ENCODE data around the gene ENDOD1. TPM values are rescaled to one million over a fixed set of nuclear protein-coding genes. Genes with fewer than 3 reads are reported as not detected.

ENDOD1 gene
- total RNA-seq, 2 experiments from 2014 or later, result 13.0 to 14.1 TPM

- H3K27ac Mint-ChIP-seq, result no peak overlapping the region
- intact Hi-C loops (cut with micrococcal nuclease), result no loop called here
These were observed 8.2 kb upstream of the ENDOD1 start for GRCh38 chr11:95081412-95081811.

GRCh38 chr11:95082576-95083001 lies 7.1 kb upstream of the ENDOD1 start:
- ATAC-seq (no peak), DNase-seq (no peak)
- ChIA-PET POLR2A (interaction anchor here (1.0 kb wide), 1 partner anchor 9 kb away, joined by 3 read pairs; no protein-coding TSS in a partner anchor), CTCF (interaction anchor here (2.1 to 3.9 kb wide), 3 partner anchors 10 to 15 kb away, joined by 6 to 32 read pairs (median 24); partner anchors contain the start of gene SRSF8)
- no peaks in the 10 kb centered on the region for H3K9me3 Mint-ChIP-seq
- H3K4me1 Mint-ChIP-seq (ENCODE audit: low read depth), result peaks cover 35% of the 10 kb centered on the region
- TF ChIP-seq CTCF (IDR thresholded peaks at IDR 0.05), result no peak
- intact Hi-C loops (cut with micrococcal nuclease), result no loop called here
- H3K4me3 Mint-ChIP-seq, result no peak overlapping the region
- H3K27me3 Mint-ChIP-seq, result no peaks in the 10 kb centered on the region
- H3K36me3 Mint-ChIP-seq (ENCODE audit: low read depth), result no peaks in the 10 kb centered on the region
- H3K27ac Mint-ChIP-seq, result no peak overlapping the region

More at GRCh38 chr11:95081412-95081811, 8.2 kb upstream of the ENDOD1 start:
- no peak for TF ChIP-seq CTCF (IDR thresholded peaks at IDR 0.05)
- H3K9me3 Mint-ChIP-seq, result no peaks in the 10 kb centered on the region
- ChIA-PET CTCF (interaction anchor here (1.3 to 3.2 kb wide), 3 partner anchors 8 to 73 kb away, joined by 3 to 32 read pairs (median 6); no protein-coding TSS in a partner anchor), POLR2A (interaction anchor here (0.9 to 2.9 kb wide), 4 partner anchors 8 to 708 kb away, joined by 3 to 17 read pairs (median 5); partner anchors contain the start of genes ENDOD1, FAM76B and SRSF8)
- no peaks in the 10 kb centered on the region for H3K27me3 Mint-ChIP-seq
- H3K4me3 Mint-ChIP-seq, result no peak overlapping the region
- DNase-seq (no peak), ATAC-seq (no peak)
- H3K36me3 Mint-ChIP-seq (ENCODE audit: low read depth), result no peaks in the 10 kb centered on the region
- H3K4me1 Mint-ChIP-seq (ENCODE audit: low read depth), result peaks cover 37% of the 10 kb centered on the region

- Mint-ChIP-seq H3K27me3 (no peaks in the 10 kb centered on the region), H3K36me3 (ENCODE audit: low read depth) (no peaks in the 10 kb centered on the region), H3K4me3 (no peak overlapping the region), H3K4me1 (ENCODE audit: low read depth) (peaks cover 44% of the 10 kb centered on the region), H3K27ac (peak overlapping the region; percentile 79), H3K9me3 (no peaks in the 10 kb centered on the region)
- DNase-seq (peak; percentile 84), ATAC-seq (peak; percentile 77)
- intact Hi-C loops (cut with micrococcal nuclease), result no loop called here
- POLR2A ChIA-PET, result interaction anchor here (0.8 to 1.8 kb wide), 7 partner anchors 9 to 706 kb away, joined by 3 to 9 read pairs (median 4); partner anchors contain the start of genes CEP57 and SRSF8
- CTCF ChIA-PET, result interaction anchor here (1.1 to 3.9 kb wide), 8 partner anchors 9 to 73 kb away, joined by 3 to 24 read pairs (median 5); partner anchors contain the start of gene SRSF8
- no peak for TF ChIP-seq CTCF (IDR thresholded peaks at IDR 0.05)
These were observed 5.1 kb upstream of the ENDOD1 start for GRCh38 chr11:95084509-95084908.

GRCh38 chr11:95085117-95085816 lies 4.4 kb upstream of the ENDOD1 start:
- Mint-ChIP-seq H3K4me1 (ENCODE audit: low read depth) (peaks cover 44% of the 10 kb centered on the region), H3K4me3 (no peak overlapping the region)

More at GRCh38 chr11:95085117-95085816, 4.4 kb upstream of the ENDOD1 start:
- no peak for TF ChIP-seq CTCF (IDR thresholded peaks at IDR 0.05)
- Mint-ChIP-seq H3K27me3 (no peaks in the 10 kb centered on the region), H3K27ac (peak overlapping the region; percentile 27), H3K36me3 (ENCODE audit: low read depth) (peaks cover 1% of the 10 kb centered on the region), H3K9me3 (no peaks in the 10 kb centered on the region)
- POLR2A ChIA-PET, result interaction anchor here (0.5 to 1.8 kb wide), 7 partner anchors 9 to 706 kb away, joined by 3 to 9 read pairs (median 4); partner anchors contain the start of genes CEP57 and SRSF8
- intact Hi-C loops (cut with micrococcal nuclease), result no loop called here
- DNase-seq (no peak), ATAC-seq (no peak)
- CTCF ChIA-PET, result interaction anchor here (1.1 to 3.9 kb wide), 6 partner anchors 10 to 72 kb away, joined by 3 to 24 read pairs (median 7); partner anchors contain the start of gene SRSF8
